HEK293 (cell line): ENCODE results near the gene C5.

Experiments
- CTCF ChIA-PET: fragments of 350-600 bp; formaldehyde crosslinking; extraction: SDS; loops from one replicate; lab custom pipeline; 2021; ENCODE audit warnings: antibody characterized with exemption; lab: Yijun Ruan, JAX
- POLR2A ChIA-PET: fragments of 300-600 bp; formaldehyde crosslinking; extraction: SDS; loops from one replicate; lab custom pipeline; 2020; ENCODE audit warnings: antibody characterized with exemption, inconsistent platforms; lab: Yijun Ruan, JAX
- H3K27ac ChIP-seq: fragments of 200-500 bp; sonication (Bioruptor generic); 2 replicates; pipeline ENCODE4 v1.5.1; 2014; ENCODE audit warnings: low read depth, low read length, control low read depth, inconsistent platforms; ENCODE audit errors: extremely low read depth
- H3K36me3 ChIP-seq, 2 experiments: fragments of 200-500 bp in 1 of 2; sonication (Bioruptor generic) in 1 of 2; 1 replicate in 1 of 2; 2 replicates in 1 of 2; pipeline ENCODE4 v1.5.1; 2014 to 2017; ENCODE audit warnings: inconsistent platforms in 2 of 2, low read length in 2 of 2; ENCODE audit not compliant: control insufficient read depth in 2 of 2, insufficient read depth in 1 of 2
- H3K4me1 ChIP-seq: fragments of 200-500 bp; sonication (Bioruptor generic); 2 replicates; pipeline ENCODE4 v1.5.1; 2014; ENCODE audit warnings: mild to moderate bottlenecking, low read length, inconsistent platforms; ENCODE audit not compliant: control insufficient read depth, insufficient read depth
- H3K4me3 ChIP-seq: 2 replicates; pipeline ENCODE4 v1.5.1; 2011; ENCODE audit warnings: low read depth, mild to moderate bottlenecking, control low read depth, low read length, moderate library complexity
- H3K9me3 ChIP-seq: fragments of 200-500 bp; sonication (Bioruptor generic); 2 replicates; pipeline ENCODE4 v1.5.1; 2014; ENCODE audit warnings: low read depth, low read length, inconsistent platforms; ENCODE audit not compliant: control insufficient read depth, insufficient read depth
- HIC1 ChIP-seq: fragments of 450-650 bp; formaldehyde crosslinking; IDR thresholded peaks from 2 replicates; pipeline ENCODE4 v1.5.1; 2016; ENCODE audit warnings: missing biosample characterization, missing genetic modification characterization
- IKZF3 ChIP-seq: fragments of 450-650 bp; IDR thresholded peaks from 2 replicates; pipeline ENCODE4 v1.5.0; 2018; ENCODE audit warnings: missing biosample characterization, mild to moderate bottlenecking, missing genetic modification characterization, moderate library complexity
- SETDB1 ChIP-seq: IDR thresholded peaks from one replicate; pipeline ENCODE4 v1.6.1; 2017; ENCODE audit warnings: mild to moderate bottlenecking, low read length, moderate library complexity, mixed read lengths; ENCODE audit not compliant: insufficient read length
- ZBTB17 ChIP-seq: fragments of 450-650 bp; formaldehyde crosslinking; IDR thresholded peaks from 2 replicates; pipeline ENCODE4 v1.5.1; 2016; ENCODE audit warnings: missing biosample characterization, missing genetic modification characterization
- ZBTB49 ChIP-seq: fragments of 450-650 bp; formaldehyde crosslinking; IDR thresholded peaks from 2 replicates; pipeline ENCODE4 v1.5.1; 2016; ENCODE audit warnings: missing biosample characterization, missing genetic modification characterization, low read depth
- ZBTB6 ChIP-seq: fragments of 450-650 bp; formaldehyde crosslinking; IDR thresholded peaks from 2 replicates; pipeline ENCODE4 v1.5.1; 2017; ENCODE audit warnings: missing biosample characterization, missing genetic modification characterization
- ZNF10 ChIP-seq: fragments of 450-650 bp; formaldehyde crosslinking; IDR thresholded peaks from 2 replicates; pipeline ENCODE4 v1.5.1; 2017; ENCODE audit warnings: missing biosample characterization, missing genetic modification characterization
- ZNF132 ChIP-seq: fragments of 450-650 bp; formaldehyde crosslinking; IDR thresholded peaks from 2 replicates; pipeline ENCODE4 v1.5.1; 2017; ENCODE audit warnings: missing biosample characterization, missing genetic modification characterization, borderline replicate concordance
- ZNF140 ChIP-seq: fragments of 450-650 bp; formaldehyde crosslinking; IDR thresholded peaks from 2 replicates; pipeline ENCODE4 v1.5.1; 2016; ENCODE audit warnings: missing biosample characterization, missing genetic modification characterization
- ZNF146 ChIP-seq: fragments of 450-650 bp; formaldehyde crosslinking; IDR thresholded peaks from 2 replicates; pipeline ENCODE4 v1.5.1; 2016; ENCODE audit warnings: missing biosample characterization, missing genetic modification characterization
- ZNF16 ChIP-seq: fragments of 450-650 bp; formaldehyde crosslinking; IDR thresholded peaks from 2 replicates; pipeline ENCODE4 v1.5.1; 2016; ENCODE audit warnings: low read depth, missing biosample characterization, missing genetic modification characterization
- ZNF2 ChIP-seq: fragments of 450-650 bp; formaldehyde crosslinking; IDR thresholded peaks from 2 replicates; pipeline ENCODE4 v1.5.1; 2016; ENCODE audit warnings: missing biosample characterization, missing genetic modification characterization
- ZNF24 ChIP-seq: fragments of 450-650 bp; formaldehyde crosslinking; IDR thresholded peaks from 2 replicates; pipeline ENCODE4 v1.5.1; 2016; ENCODE audit warnings: missing biosample characterization, missing genetic modification characterization
- ZNF280C ChIP-seq: fragments of 450-650 bp; formaldehyde crosslinking; IDR thresholded peaks from 2 replicates; pipeline ENCODE4 v1.5.1; 2016; ENCODE audit warnings: missing biosample characterization, missing genetic modification characterization
- ZNF280D ChIP-seq: fragments of 450-650 bp; formaldehyde crosslinking; IDR thresholded peaks from 2 replicates; pipeline ENCODE4 v1.5.1; 2016; ENCODE audit warnings: missing biosample characterization, missing genetic modification characterization
- ZNF335 ChIP-seq: fragments of 450-650 bp; formaldehyde crosslinking; conservative IDR thresholded peaks from 2 replicates; pipeline ENCODE4 v1.5.1; 2016; ENCODE audit warnings: missing biosample characterization, missing genetic modification characterization
- ZNF544 ChIP-seq: fragments of 450-650 bp; formaldehyde crosslinking; IDR thresholded peaks from 2 replicates; pipeline ENCODE4 v1.5.0; 2017; ENCODE audit warnings: missing biosample characterization, missing genetic modification characterization
- ZNF548 ChIP-seq: fragments of 450-650 bp; formaldehyde crosslinking; IDR thresholded peaks from 2 replicates; pipeline ENCODE4 v1.5.1; 2016; ENCODE audit warnings: missing biosample characterization, missing genetic modification characterization
- ZNF629 ChIP-seq: fragments of 450-650 bp; formaldehyde crosslinking; IDR thresholded peaks from 2 replicates; pipeline ENCODE4 v1.5.1; 2017; ENCODE audit warnings: missing biosample characterization, missing genetic modification characterization
- ZNF645 ChIP-seq: fragments of 450-650 bp; formaldehyde crosslinking; IDR thresholded peaks from 2 replicates; pipeline ENCODE4; 2016; ENCODE audit warnings: missing biosample characterization, missing genetic modification characterization
- ZNF664 ChIP-seq: fragments of 450-650 bp; formaldehyde crosslinking; IDR thresholded peaks from 2 replicates; pipeline ENCODE4 v1.5.1; 2016; ENCODE audit warnings: missing biosample characterization, missing genetic modification characterization
- ZXDB ChIP-seq: fragments of 450-650 bp; formaldehyde crosslinking; IDR thresholded peaks from 2 replicates; pipeline ENCODE4 v1.5.1; 2016; ENCODE audit warnings: missing biosample characterization, missing genetic modification characterization

C5 gene

GRCh38 chr9:120935383-120935857, 114.7 kb downstream of the C5 start (continued):
- TF ChIP-seq ZNF10 (tag by site-specific recombination), result 0 out of 2 replicates have a peak, but pooled peaks have one; percentile 31
- TF ChIP-seq ZNF335 (tag by site-specific recombination), result peak; percentile 59
- TF ChIP-seq IKZF3, result 0 out of 2 replicates have a peak, but pooled peaks have one; percentile 50
- TF ChIP-seq ZXDB (tag by site-specific recombination), result peak; percentile 61
- no peak for TF ChIP-seq ZNF664
- peak; percentile 58 for TF ChIP-seq ZBTB17

GRCh38 chr9:120934281-120934680, 115.8 kb downstream of the C5 start:
- POLR2A ChIA-PET, result no interaction called here
- Histone ChIP-seq H3K9me3 (no peaks in the 10 kb centered on the region), H3K36me3 (no peaks in the 10 kb centered on the region), H3K4me1 (no peaks in the 10 kb centered on the region; the same call in 1 of the 2 replicates), H3K4me3 (no peak overlapping the region), H3K27ac (no peak overlapping the region)
- CTCF ChIA-PET, result interaction anchor here (0.7 to 6.3 kb wide), 2 partner anchors 179 to 197 kb away, joined by 4 to 52 read pairs; no protein-coding TSS in a partner anchor
- TF ChIP-seq ZNF146 (tag by site-specific recombination), result no peak
- TF ChIP-seq ZNF629 (tag by site-specific recombination), result no peak
- TF ChIP-seq ZNF645 (tag by site-specific recombination), result no peak
- no peak for TF ChIP-seq SETDB1
- TF ChIP-seq ZNF548 (tag by site-specific recombination), result no peak
- TF ChIP-seq ZBTB49 (tag by site-specific recombination), result no peak
- TF ChIP-seq ZNF24 (tag by site-specific recombination), result no peak
- no peak for TF ChIP-seq ZNF2 (tag by site-specific recombination)
- no peak for TF ChIP-seq ZNF280D (tag by site-specific recombination)
- TF ChIP-seq HIC1, result no peak
- no peak for TF ChIP-seq ZNF140 (tag by site-specific recombination)
- no peak for TF ChIP-seq ZNF132
- TF ChIP-seq ZNF280C (tag by site-specific recombination), result no peak
- TF ChIP-seq ZXDB (tag by site-specific recombination), result no peak
- TF ChIP-seq ZNF544 (tag by site-specific recombination), result no peak
- TF ChIP-seq ZBTB6 (tag by site-specific recombination), result no peak
- TF ChIP-seq ZNF16 (tag by site-specific recombination), result no peak
